ENCODE data around the gene LAD1. TPM values are rescaled to one million over a fixed set of nuclear protein-coding genes. Genes with fewer than 3 reads are reported as not detected.
A peak's percentile ranks its signal among the peaks of the same experiment; 100 is the strongest.

Gene LAD1
- total and polyA plus RNA-seq, 2 donors (not counting 1 experiment from before 2014, with no cell fraction given): 0.10 TPM; not detected in 1

DNA sequence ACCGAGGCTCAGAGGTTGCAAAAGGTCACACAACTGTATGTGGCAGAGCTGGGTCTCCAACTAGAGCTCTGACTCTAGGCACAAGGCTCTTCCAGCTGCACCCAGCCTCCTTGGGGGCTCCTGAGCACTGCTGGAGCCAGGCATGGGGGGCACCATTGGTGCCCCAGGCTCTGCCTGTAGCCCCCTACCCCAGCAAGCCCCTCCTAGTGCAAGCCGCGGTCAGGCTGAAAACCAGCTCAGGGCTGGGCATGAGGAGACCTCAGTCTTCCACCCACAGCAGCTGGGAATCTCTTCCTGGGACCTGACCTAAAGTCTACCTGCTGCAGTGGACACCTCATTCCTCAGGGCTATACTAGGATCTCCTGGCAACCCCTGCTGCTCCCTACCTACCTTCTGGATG, 36.2 kb downstream of the LAD1 start:
- ChIA-PET POLR2A (no interaction called here), CTCF (interaction anchor here (1.1 kb wide), 1 partner anchor 103 kb away, joined by 3 read pairs; no protein-coding TSS in a partner anchor)
- TF ChIP-seq, protein P1, sequence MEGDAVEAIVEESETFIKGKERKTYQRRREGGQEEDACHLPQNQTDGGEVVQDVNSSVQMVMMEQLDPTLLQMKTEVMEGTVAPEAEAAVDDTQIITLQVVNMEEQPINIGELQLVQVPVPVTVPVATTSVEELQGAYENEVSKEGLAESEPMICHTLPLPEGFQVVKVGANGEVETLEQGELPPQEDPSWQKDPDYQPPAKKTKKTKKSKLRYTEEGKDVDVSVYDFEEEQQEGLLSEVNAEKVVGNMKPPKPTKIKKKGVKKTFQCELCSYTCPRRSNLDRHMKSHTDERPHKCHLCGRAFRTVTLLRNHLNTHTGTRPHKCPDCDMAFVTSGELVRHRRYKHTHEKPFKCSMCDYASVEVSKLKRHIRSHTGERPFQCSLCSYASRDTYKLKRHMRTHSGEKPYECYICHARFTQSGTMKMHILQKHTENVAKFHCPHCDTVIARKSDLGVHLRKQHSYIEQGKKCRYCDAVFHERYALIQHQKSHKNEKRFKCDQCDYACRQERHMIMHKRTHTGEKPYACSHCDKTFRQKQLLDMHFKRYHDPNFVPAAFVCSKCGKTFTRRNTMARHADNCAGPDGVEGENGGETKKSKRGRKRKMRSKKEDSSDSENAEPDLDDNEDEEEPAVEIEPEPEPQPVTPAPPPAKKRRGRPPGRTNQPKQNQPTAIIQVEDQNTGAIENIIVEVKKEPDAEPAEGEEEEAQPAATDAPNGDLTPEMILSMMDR (IDR thresholded peaks at IDR 0.05): no peak
- no peak for TF ChIP-seq EZH2 (IDR thresholded peaks at IDR 0.05; ENCODE audit: borderline replicate concordance, insufficient read depth, low read depth, low read length, poor library complexity, severe bottlenecking)
- H3K4me1 Mint-ChIP-seq: no peaks in the 10 kb centered on the region
- Histone ChIP-seq H4K20me1 (ENCODE audit: control insufficient read depth, insufficient read depth, low read length, poor library complexity, severe bottlenecking) (no peaks in the 10 kb centered on the region), H3K9ac (ENCODE audit: low read length) (no peak overlapping the region), H3K79me2 (ENCODE audit: control insufficient read depth, insufficient read depth, low read length) (no peaks in the 10 kb centered on the region), H3K4me3 (ENCODE audit: control extremely low read depth in 1 of 5, extremely low read depth in 1 of 5, insufficient read depth in 1 of 5, low read depth in 2 of 5, low read length in 4 of 5) (no peak overlapping the region), H3K4me1 (ENCODE audit: control insufficient read depth in 2 of 2, insufficient read depth in 2 of 2, low read length in 2 of 2) (no peaks in the 10 kb centered on the region), H2AFZ (ENCODE audit: insufficient read depth, low read depth, low read length, poor library complexity, severe bottlenecking) (no peak overlapping the region), H3K9me3 (ENCODE audit: control extremely low read depth in 1 of 3, control insufficient read depth in 2 of 3, insufficient read depth in 1 of 3, low read length in 2 of 3) (no peaks in the 10 kb centered on the region), H3K27me3 (replicated peaks in 1 of 4; ENCODE audit: control extremely low read depth in 1 of 4, control insufficient read depth in 3 of 4, insufficient read depth in 4 of 4, low read length in 3 of 4) (peaks cover 0 to 7% (median 0%) of the 10 kb centered on the region in 4 experiments), H3K36me3 (replicated peaks in 1 of 2; ENCODE audit: control extremely low read depth in 1 of 2, control insufficient read depth in 1 of 2, extremely low read depth in 1 of 2, insufficient read depth in 2 of 2, low read length in 1 of 2) (no peaks in the 10 kb centered on the region), H3K4me2 (replicated peaks; ENCODE audit: low read depth, low read length, poor library complexity, severe bottlenecking) (no peak overlapping the region), H3K27ac (ENCODE audit: low read length in 2 of 2) (no peak overlapping the region)
- ATAC-seq (ENCODE audit: low read depth) (no peak), DNase-seq (no peak)
- peaks cover 16% of the 10 kb centered on the region for H3K27me3 Mint-ChIP-seq
- H3K4me3 Mint-ChIP-seq: no peak overlapping the region
- 95% methylated on average over 3 of the region's 3 CpGs for WGBS (ENCODE audit: insufficient coverage)
- no peaks in the 10 kb centered on the region for H3K9me3 Mint-ChIP-seq (ENCODE audit: insufficient read depth)
- no peak overlapping the region for H3K27ac Mint-ChIP-seq
- intact Hi-C loops (cut with micrococcal nuclease): no loop called here

- no peak overlapping the region for H2AFZ ChIP-seq (ENCODE audit: insufficient read depth, low read depth, low read length, poor library complexity, severe bottlenecking)
- intact Hi-C loops (cut with micrococcal nuclease): no loop called here
- TF ChIP-seq EZH2 (IDR thresholded peaks at IDR 0.05; ENCODE audit: borderline replicate concordance, insufficient read depth, low read depth, low read length, poor library complexity, severe bottlenecking): no peak
- TF ChIP-seq, protein P1 (IDR thresholded peaks at IDR 0.05): peak; percentile 43
- Mint-ChIP-seq H3K27ac (no peak overlapping the region), H3K9me3 (ENCODE audit: insufficient read depth) (no peaks in the 10 kb centered on the region), H3K27me3 (peaks cover 16% of the 10 kb centered on the region), H3K4me3 (no peak overlapping the region), H3K4me1 (no peaks in the 10 kb centered on the region)
- POLR2A ChIA-PET: no interaction called here
- ATAC-seq (ENCODE audit: low read depth) (no peak), DNase-seq (no peak)
- no peaks in the 10 kb centered on the region for H4K20me1 ChIP-seq (ENCODE audit: control insufficient read depth, insufficient read depth, low read length, poor library complexity, severe bottlenecking)
- H3K4me3 ChIP-seq (ENCODE audit: control extremely low read depth in 1 of 5, extremely low read depth in 1 of 5, insufficient read depth in 1 of 5, low read depth in 2 of 5, low read length in 4 of 5): no peak overlapping the region
- H3K36me3 ChIP-seq (replicated peaks in 1 of 2; ENCODE audit: control extremely low read depth in 1 of 2, control insufficient read depth in 1 of 2, extremely low read depth in 1 of 2, insufficient read depth in 2 of 2, low read length in 1 of 2): no peaks in the 10 kb centered on the region
- H3K4me2 ChIP-seq (replicated peaks; ENCODE audit: low read depth, low read length, poor library complexity, severe bottlenecking): no peak overlapping the region
- H3K9me3 ChIP-seq (ENCODE audit: control extremely low read depth in 1 of 3, control insufficient read depth in 2 of 3, insufficient read depth in 1 of 3, low read length in 2 of 3): no peaks in the 10 kb centered on the region
- no peaks in the 10 kb centered on the region for H3K79me2 ChIP-seq (ENCODE audit: control insufficient read depth, insufficient read depth, low read length)
- no peaks in the 10 kb centered on the region for H3K4me1 ChIP-seq (ENCODE audit: control insufficient read depth in 2 of 2, insufficient read depth in 2 of 2, low read length in 2 of 2)
- H3K27ac ChIP-seq (ENCODE audit: low read length in 2 of 2): no peak overlapping the region
- WGBS (ENCODE audit: insufficient coverage): 20% methylated on average over 6 of the region's 10 CpGs
- H3K27me3 ChIP-seq (replicated peaks in 1 of 4; ENCODE audit: control extremely low read depth in 1 of 4, control insufficient read depth in 3 of 4, insufficient read depth in 4 of 4, low read length in 3 of 4): peaks cover 0 to 7% (median 0%) of the 10 kb centered on the region in 4 experiments
- H3K9ac ChIP-seq (ENCODE audit: low read length): no peak overlapping the region
- CTCF ChIA-PET: interaction anchor here (1.1 kb wide), 1 partner anchor 102 kb away, joined by 3 read pairs; no protein-coding TSS in a partner anchor
These were observed 37.2 kb downstream of the LAD1 start for GRCh38 chr1:201361652-201362504.

All from B cell (primary cell).